Effector memory CD4-positive, alpha-beta T cell (primary cell): ENCODE data around the gene MLLT11.

Source experiments
- DNase-seq, 3 donors: peaks; one replicate each; pipeline ENCODE4 v3.0.0-alpha.2; 2020
- H3K27ac ChIP-seq: 2 replicates; pipeline ENCODE4 v1.7.0; 2013; ENCODE audit warnings: mild to moderate bottlenecking, low read length, moderate library complexity; ENCODE audit not compliant: insufficient read depth, poor library complexity, severe bottlenecking
- H3K27me3 ChIP-seq: replicated peaks from 2 replicates; pipeline ENCODE4 v1.7.0; 2013; ENCODE audit warnings: mild to moderate bottlenecking, low read length; ENCODE audit not compliant: insufficient read depth, control insufficient read depth, poor library complexity, severe bottlenecking
- H3K36me3 ChIP-seq: 2 replicates; pipeline ENCODE4 v1.7.0; 2013; ENCODE audit warnings: mild to moderate bottlenecking, low read length, moderate library complexity; ENCODE audit not compliant: control insufficient read depth, insufficient read depth
- H3K4me1 ChIP-seq: 2 replicates; pipeline ENCODE4 v1.7.0; 2013; ENCODE audit warnings: low read length, mild to moderate bottlenecking; ENCODE audit not compliant: control insufficient read depth, insufficient read depth, poor library complexity, severe bottlenecking
- H3K4me3 ChIP-seq: 2 replicates; pipeline ENCODE4 v1.7.0; 2013; ENCODE audit warnings: low read length, low read depth, mild to moderate bottlenecking; ENCODE audit not compliant: insufficient read depth, poor library complexity, severe bottlenecking
- H3K9me3 ChIP-seq: 2 replicates; pipeline ENCODE4 v1.7.0; 2013; ENCODE audit warnings: mild to moderate bottlenecking, low read length, moderate library complexity; ENCODE audit not compliant: control insufficient read depth
- total RNA-seq, 3 donors: gene quantifications; one replicate each; lab custom pipeline; 2026; lab: John Stamatoyannopoulos, UW

Gene MLLT11, protein sequence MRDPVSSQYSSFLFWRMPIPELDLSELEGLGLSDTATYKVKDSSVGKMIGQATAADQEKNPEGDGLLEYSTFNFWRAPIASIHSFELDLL
- total RNA-seq: 4.5 to 6.0 (median 5.0) reads per million in 3 donors

DNA sequence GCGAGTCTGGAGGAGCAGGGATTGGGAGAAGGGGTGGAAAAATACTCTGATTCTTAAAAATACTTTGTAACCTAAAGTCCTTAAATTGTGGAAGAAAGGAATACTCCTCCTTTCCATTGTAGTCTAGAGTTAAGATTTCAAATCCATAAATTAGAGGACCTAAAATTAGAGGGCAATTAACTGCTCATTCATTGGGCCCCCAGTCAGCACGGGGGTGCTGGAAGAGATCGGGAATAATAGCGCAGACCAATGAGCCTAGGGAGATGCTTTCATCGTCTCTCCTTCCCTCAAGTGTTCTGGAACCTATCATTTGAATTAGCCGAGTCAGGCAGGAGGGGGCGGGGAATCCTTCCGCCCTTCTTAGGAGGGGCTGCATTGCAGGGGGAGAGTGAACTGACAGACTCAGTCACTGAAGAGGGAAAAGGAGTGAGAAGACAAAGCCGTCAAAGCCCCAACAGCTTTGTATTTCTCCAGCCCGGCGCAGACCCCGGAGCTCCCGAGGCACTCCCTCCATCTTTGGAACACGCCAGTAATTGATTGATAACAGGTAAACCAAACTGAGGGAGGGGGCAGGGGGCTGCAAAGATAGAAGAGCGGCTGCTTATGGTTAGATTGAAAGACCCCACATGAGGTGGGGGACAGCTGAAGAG is at the start of gene MLLT11:
TSS of gene MLLT11 (plus strand) at position 391 of the 650 bp plus-strand sequence. CDS start 6,828 bp downstream, outside the sequence.
- no peak for DNase-seq
- Histone ChIP-seq H3K4me1 (peaks cover 24% of the 10 kb centered on the region), H3K4me3 (peak within 1 kb of the TSS; percentile 88), H3K9me3 (no peaks in the 10 kb centered on the region), H3K27ac (peak within 1 kb of the TSS; percentile 98), H3K36me3 (peaks cover 7% of the 10 kb centered on the region), H3K27me3 (no peaks in the 10 kb centered on the region)

DNA sequence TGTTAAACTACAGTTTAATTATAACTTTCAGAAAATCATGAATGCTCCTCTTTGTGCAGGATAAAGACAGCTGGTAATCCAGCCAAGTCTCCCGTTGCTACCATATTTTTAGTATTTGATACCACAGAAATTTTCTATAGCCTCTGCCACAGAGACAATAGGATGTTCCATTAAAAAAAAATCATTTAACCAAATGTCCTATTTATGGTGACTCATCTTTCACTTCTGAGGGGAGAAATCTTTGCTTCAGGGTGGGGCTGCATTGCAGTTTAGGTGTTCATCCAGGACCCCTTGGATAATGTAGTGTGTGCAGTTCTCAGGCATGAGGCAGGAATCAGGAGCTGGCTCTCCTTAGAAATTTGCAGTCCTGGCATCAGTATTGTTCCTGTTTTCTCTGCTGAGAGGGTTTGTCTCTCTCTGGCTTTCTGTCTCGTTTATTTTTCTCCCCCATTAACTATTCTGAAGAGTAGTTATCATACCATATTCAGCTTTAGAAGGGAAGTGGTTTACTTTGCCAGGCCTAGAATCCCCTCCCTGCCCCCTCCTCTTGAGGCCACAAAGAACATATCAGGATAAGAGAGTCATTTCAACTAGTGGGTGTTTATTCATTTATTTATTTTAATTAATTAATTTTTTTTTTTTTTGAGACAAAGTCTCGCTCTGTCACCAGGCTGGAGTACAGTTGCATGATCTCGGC is 48.9 kb upstream of the MLLT11 start:
- H3K4me3 ChIP-seq: no peak overlapping the region
- no peaks in the 10 kb centered on the region for H3K36me3 ChIP-seq
- no peak for DNase-seq
- no peak overlapping the region for H3K27ac ChIP-seq
- no peaks in the 10 kb centered on the region for H3K27me3 ChIP-seq
- no peaks in the 10 kb centered on the region for H3K9me3 ChIP-seq
- peaks cover 25% of the 10 kb centered on the region for H3K4me1 ChIP-seq

GRCh38 chr1:151012684-151013471 is 47.3 kb upstream of the MLLT11 start:
- peaks cover 11% of the 10 kb centered on the region for H3K4me1 ChIP-seq

DNA sequence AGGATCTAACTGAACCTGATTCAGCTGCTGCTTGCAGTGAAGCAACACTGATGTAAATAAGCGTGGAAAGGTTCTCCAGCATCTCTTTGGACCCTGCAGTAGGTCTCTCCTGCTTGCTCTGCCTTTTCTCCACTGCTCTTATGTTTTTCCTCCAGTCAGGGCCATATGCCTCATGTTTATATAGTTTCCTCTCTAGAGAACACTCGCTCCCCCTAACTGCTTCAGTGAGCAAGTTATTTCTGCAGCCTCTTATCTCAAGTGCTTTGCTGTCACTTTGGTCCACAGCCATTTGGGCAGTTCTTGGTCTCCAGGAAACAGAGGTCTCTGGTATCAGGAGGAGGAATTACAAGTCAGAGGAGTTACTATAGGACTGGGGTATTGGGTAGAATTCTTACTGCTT is 46.7 kb upstream of the MLLT11 start:
- no peaks in the 10 kb centered on the region for H3K27me3 ChIP-seq
- H3K27ac ChIP-seq: no peak overlapping the region
- H3K9me3 ChIP-seq: no peaks in the 10 kb centered on the region
- no peaks in the 10 kb centered on the region for H3K36me3 ChIP-seq
- H3K4me1 ChIP-seq: peaks cover 11% of the 10 kb centered on the region
- no peak for DNase-seq
- H3K4me3 ChIP-seq: no peak overlapping the region

More at GRCh38 chr1:151012684-151013471, 47.3 kb upstream of the MLLT11 start:
- no peak overlapping the region for H3K4me3 ChIP-seq
- H3K27ac ChIP-seq: no peak overlapping the region
- no peaks in the 10 kb centered on the region for H3K9me3 ChIP-seq
- no peaks in the 10 kb centered on the region for H3K27me3 ChIP-seq
- no peaks in the 10 kb centered on the region for H3K36me3 ChIP-seq
- no peak for DNase-seq

- H3K36me3 ChIP-seq: peaks cover 36% of the 10 kb centered on the region
Observed at GRCh38 chr1:151024540-151025146, 35.6 kb upstream of the MLLT11 start.

GRCh38 chr1:151026460-151026859 is 33.7 kb upstream of the MLLT11 start:
- no peak for DNase-seq
- no peaks in the 10 kb centered on the region for H3K9me3 ChIP-seq
- peaks cover 45% of the 10 kb centered on the region for H3K36me3 ChIP-seq
- no peak overlapping the region for H3K4me3 ChIP-seq
- H3K27ac ChIP-seq: no peak overlapping the region
- H3K4me1 ChIP-seq: peaks cover 3% of the 10 kb centered on the region
- H3K27me3 ChIP-seq: no peaks in the 10 kb centered on the region

More at GRCh38 chr1:151024540-151025146, 35.6 kb upstream of the MLLT11 start:
- Histone ChIP-seq H3K27ac (no peak overlapping the region), H3K4me3 (no peak overlapping the region), H3K27me3 (no peaks in the 10 kb centered on the region), H3K4me1 (peaks cover 3% of the 10 kb centered on the region), H3K9me3 (no peaks in the 10 kb centered on the region)
- DNase-seq: peak; percentile 68 to 75 (median 71)

DNA sequence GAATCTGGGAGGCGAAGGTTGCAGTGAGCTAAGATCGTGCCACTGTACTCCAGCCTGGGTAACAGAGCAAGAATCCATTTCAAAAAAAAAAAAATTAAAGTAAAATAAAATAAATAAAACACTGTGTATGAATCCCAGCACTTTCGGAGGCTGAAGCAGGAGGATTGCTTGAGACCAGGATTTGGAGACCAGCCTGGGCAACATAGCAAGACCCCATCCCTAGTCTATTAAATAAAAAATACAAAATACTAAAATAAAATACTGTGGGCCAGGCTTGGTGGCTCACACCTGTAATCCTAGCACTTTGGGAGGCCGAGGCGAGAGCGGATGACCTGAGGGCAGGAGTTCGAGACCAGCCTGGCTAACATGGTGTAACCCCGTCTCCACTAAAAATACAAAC is 28.0 kb upstream of the MLLT11 start:
- H3K4me1 ChIP-seq: no peaks in the 10 kb centered on the region
- H3K27ac ChIP-seq: no peak overlapping the region
- no peaks in the 10 kb centered on the region for H3K9me3 ChIP-seq
- no peak overlapping the region for H3K4me3 ChIP-seq
- no peak for DNase-seq
- no peaks in the 10 kb centered on the region for H3K27me3 ChIP-seq
- peaks cover 40% of the 10 kb centered on the region for H3K36me3 ChIP-seq

DNA sequence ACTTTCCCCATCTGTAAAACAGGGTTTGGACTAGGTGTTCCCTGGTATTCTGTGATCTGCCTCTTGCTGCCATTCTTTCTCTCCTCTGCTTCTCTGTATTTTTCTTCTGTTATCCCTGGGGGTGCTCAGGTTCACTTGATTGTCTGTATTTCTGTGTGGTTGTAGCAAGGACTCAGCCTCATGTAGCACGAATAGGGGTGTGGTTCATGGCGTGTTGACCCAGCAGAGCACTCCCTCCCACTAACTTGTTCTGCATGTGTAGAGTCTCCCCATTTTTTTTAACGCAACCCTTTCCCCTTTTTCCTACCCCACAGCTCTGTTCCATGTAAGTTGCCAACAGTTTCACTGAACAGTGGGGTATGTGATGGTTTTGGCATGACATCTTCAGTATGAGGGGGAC is 25.0 kb upstream of the MLLT11 start:
- H3K9me3 ChIP-seq: no peaks in the 10 kb centered on the region
- no peaks in the 10 kb centered on the region for H3K4me1 ChIP-seq
- no peak for DNase-seq
- no peaks in the 10 kb centered on the region for H3K27me3 ChIP-seq
- H3K4me3 ChIP-seq: no peak overlapping the region
- peaks cover 25% of the 10 kb centered on the region for H3K36me3 ChIP-seq
- H3K27ac ChIP-seq: no peak overlapping the region

- peaks cover 16% of the 10 kb centered on the region for H3K36me3 ChIP-seq
- DNase-seq: no peak
- no peak within 1 kb of the TSS for H3K27ac ChIP-seq
- H3K27me3 ChIP-seq: no peaks in the 10 kb centered on the region
- no peaks in the 10 kb centered on the region for H3K4me1 ChIP-seq
- H3K4me3 ChIP-seq: no peak within 1 kb of the TSS
- no peaks in the 10 kb centered on the region for H3K9me3 ChIP-seq
Observed at GRCh38 chr1:151036356-151036755, 23.8 kb upstream of the MLLT11 start, which contains the start of gene BNIPL. TSS of gene BNIPL (plus strand) at chr1:151036586. CDS start at chr1:151036726, 140 bp downstream.
